Panc1 (cell line): ENCODE data around the gene TRIM15. TPM values are rescaled to one million over a fixed set of nuclear protein-coding genes. Genes with fewer than 3 reads are reported as not detected.
A peak's percentile ranks its signal among the peaks of the same experiment; 100 is the strongest.

Source experiments
- ATAC-seq: fragments of 200-7000 bp; cut with Tn5 transposase; 2 replicates; pipeline ENCODE4 v1.9.1; 2020; ENCODE audit warnings: mild to moderate bottlenecking, moderate library complexity
- BruUV-seq: library from RNA; stranded (reverse); fragments of 400-500 nt; replicated peaks from 2 replicates; lab custom pipeline; 2021; lab: Mats Ljungman, UMichigan
- CTCF ChIA-PET: fragments of 300-600 bp; sonication (Branson Sonifier 250); formaldehyde crosslinking; loops from one replicate; lab custom pipeline; 2022; ENCODE audit warnings: antibody characterized with exemption; lab: Charles Lee
- POLR2A ChIA-PET: fragments of 300-600 bp; sonication (Branson Sonifier 250); formaldehyde crosslinking; loops from one replicate; lab custom pipeline; 2022; ENCODE audit warnings: antibody characterized with exemption; lab: Charles Lee
- DNase-seq: peaks from one replicate; pipeline ENCODE4 v3.0.0-alpha.2; 2010; ENCODE audit warnings: low read depth, low spot score
- H3K27ac ChIP-seq: 2 replicates; pipeline ENCODE4 v1.5.1; 2011; ENCODE audit warnings: mild to moderate bottlenecking, low read length, inconsistent platforms
- H3K27me3 ChIP-seq: fragments of 200-500 bp; sonication (Bioruptor generic); 2 replicates; pipeline ENCODE4 v1.6.0; 2014; ENCODE audit warnings: low read length, inconsistent platforms; ENCODE audit not compliant: control insufficient read depth, insufficient read depth
- H3K36me3 ChIP-seq: fragments of 200-500 bp; sonication (Bioruptor generic); 2 replicates; pipeline ENCODE4 v1.5.1; 2014; ENCODE audit warnings: inconsistent platforms, mild to moderate bottlenecking, low read length, moderate library complexity; ENCODE audit not compliant: control insufficient read depth, insufficient read depth
- H3K4me1 ChIP-seq: 2 replicates; pipeline ENCODE4 v1.5.1; 2011; ENCODE audit warnings: inconsistent platforms, mild to moderate bottlenecking, low read length, moderate library complexity; ENCODE audit not compliant: control insufficient read depth, insufficient read depth
- H3K4me3 ChIP-seq, 2 experiments: 2 replicates each; pipeline ENCODE4 v1.5.1; 2011 to 2012; ENCODE audit warnings: low read depth in 2 of 2, low read length in 2 of 2, mild to moderate bottlenecking in 2 of 2, inconsistent platforms in 1 of 2, moderate library complexity in 1 of 2
- H3K9me3 ChIP-seq: fragments of 200-500 bp; sonication (Bioruptor generic); 2 replicates; pipeline ENCODE4 v1.5.1; 2014; ENCODE audit warnings: low read depth, mild to moderate bottlenecking, inconsistent platforms, low read length, moderate library complexity; ENCODE audit not compliant: control insufficient read depth, insufficient read depth
- POLR2AphosphoS5 ChIP-seq: IDR thresholded peaks from 2 replicates; pipeline ENCODE4 v1.6.1; 2012; ENCODE audit warnings: mild to moderate bottlenecking, low read depth, low read length, moderate library complexity
- SIN3A ChIP-seq: IDR thresholded peaks from 2 replicates; pipeline ENCODE4 v1.6.1; 2012; ENCODE audit warnings: low read depth, mild to moderate bottlenecking, low read length, moderate library complexity, borderline replicate concordance; ENCODE audit not compliant: insufficient read depth
- TCF7L2 ChIP-seq: IDR thresholded peaks from 2 replicates; pipeline ENCODE4 v1.6.1; 2011; ENCODE audit warnings: mild to moderate bottlenecking, low read depth, low read length, inconsistent platforms
- in situ Hi-C: cut with HindIII; loops from 2 replicates; pipeline ENCODE4 v1.10.0; 2016; ENCODE audit warnings: low sequenced_read_pairs, low pct_unique_long_range_greater_than_20kb
- intact Hi-C: fragments of 100-400 bp; cut with micrococcal nuclease; formaldehyde crosslinking; loops from one replicate; pipeline ENCODE4 v1.10.0; 2022; ENCODE audit not compliant: unreplicated experiment
- total RNA-seq: library from RNA; stranded (reverse); gene quantifications from one replicate; pipeline ENCODE4 v1.2.1, GENCODE V29; 2021; ENCODE audit not compliant: unreplicated experiment
- TF ChIP-seq, protein P1 (sequence below): fragments of 450-650 bp; IDR thresholded peaks from 2 replicates; pipeline ENCODE4 v1.5.1; 2017; ENCODE audit warnings: mild to moderate bottlenecking
- TF ChIP-seq, protein P2 (sequence below), 2 experiments: IDR thresholded peaks; 2 replicates each; pipeline ENCODE4 v1.6.1; 2011 to 2012; ENCODE audit warnings: low read depth in 2 of 2, control low read depth in 1 of 2, low read length in 1 of 2, mild to moderate bottlenecking in 1 of 2, moderate library complexity in 1 of 2; ENCODE audit not compliant: insufficient read depth in 1 of 2

The TRIM15 gene
- total RNA-seq, 1 experiment from 2014 or later, result 0.13 TPM

DNA sequence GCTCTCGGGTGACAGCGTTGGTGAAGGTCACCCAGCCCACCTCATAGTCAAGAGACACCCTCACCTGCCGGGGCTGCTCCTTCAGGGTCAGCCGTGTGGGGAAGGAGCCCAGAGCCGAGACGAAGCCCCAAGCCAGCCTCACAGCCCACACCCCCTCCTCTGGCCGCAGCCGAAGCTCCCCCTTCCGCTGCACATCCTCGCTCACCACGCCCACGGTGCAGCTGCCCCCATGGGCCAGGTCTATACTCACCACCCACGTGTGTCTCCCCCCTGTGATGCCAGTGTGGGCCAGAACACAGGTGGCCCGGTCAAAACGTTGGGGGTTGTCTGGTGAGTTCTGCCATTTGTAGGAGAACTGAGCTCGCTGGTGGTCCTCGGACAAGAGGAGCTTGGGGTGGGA is 9.3 kb upstream of the TRIM15 start:
- Histone ChIP-seq H3K4me3 (no peak overlapping the region), H3K27me3 (peaks cover 14% of the 10 kb centered on the region), H3K9me3 (no peaks in the 10 kb centered on the region), H3K36me3 (no peaks in the 10 kb centered on the region), H3K27ac (no peak overlapping the region), H3K4me1 (no peaks in the 10 kb centered on the region)
- POLR2A ChIA-PET, result no interaction called here
- in situ Hi-C loops, result no loop called here
- no peak for ATAC-seq
- CTCF ChIA-PET, result interaction anchor here (0.8 to 1.0 kb wide), 3 partner anchors 26 to 65 kb away, joined by 3 to 4 read pairs (median 3); no protein-coding TSS in a partner anchor
- no peak for DNase-seq
- TF ChIP-seq, protein P1, sequence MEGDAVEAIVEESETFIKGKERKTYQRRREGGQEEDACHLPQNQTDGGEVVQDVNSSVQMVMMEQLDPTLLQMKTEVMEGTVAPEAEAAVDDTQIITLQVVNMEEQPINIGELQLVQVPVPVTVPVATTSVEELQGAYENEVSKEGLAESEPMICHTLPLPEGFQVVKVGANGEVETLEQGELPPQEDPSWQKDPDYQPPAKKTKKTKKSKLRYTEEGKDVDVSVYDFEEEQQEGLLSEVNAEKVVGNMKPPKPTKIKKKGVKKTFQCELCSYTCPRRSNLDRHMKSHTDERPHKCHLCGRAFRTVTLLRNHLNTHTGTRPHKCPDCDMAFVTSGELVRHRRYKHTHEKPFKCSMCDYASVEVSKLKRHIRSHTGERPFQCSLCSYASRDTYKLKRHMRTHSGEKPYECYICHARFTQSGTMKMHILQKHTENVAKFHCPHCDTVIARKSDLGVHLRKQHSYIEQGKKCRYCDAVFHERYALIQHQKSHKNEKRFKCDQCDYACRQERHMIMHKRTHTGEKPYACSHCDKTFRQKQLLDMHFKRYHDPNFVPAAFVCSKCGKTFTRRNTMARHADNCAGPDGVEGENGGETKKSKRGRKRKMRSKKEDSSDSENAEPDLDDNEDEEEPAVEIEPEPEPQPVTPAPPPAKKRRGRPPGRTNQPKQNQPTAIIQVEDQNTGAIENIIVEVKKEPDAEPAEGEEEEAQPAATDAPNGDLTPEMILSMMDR, result no peak
- TF ChIP-seq SIN3A (no peak), TCF7L2 (no peak), POLR2AphosphoS5 (no peak)
- TF ChIP-seq, protein P2, sequence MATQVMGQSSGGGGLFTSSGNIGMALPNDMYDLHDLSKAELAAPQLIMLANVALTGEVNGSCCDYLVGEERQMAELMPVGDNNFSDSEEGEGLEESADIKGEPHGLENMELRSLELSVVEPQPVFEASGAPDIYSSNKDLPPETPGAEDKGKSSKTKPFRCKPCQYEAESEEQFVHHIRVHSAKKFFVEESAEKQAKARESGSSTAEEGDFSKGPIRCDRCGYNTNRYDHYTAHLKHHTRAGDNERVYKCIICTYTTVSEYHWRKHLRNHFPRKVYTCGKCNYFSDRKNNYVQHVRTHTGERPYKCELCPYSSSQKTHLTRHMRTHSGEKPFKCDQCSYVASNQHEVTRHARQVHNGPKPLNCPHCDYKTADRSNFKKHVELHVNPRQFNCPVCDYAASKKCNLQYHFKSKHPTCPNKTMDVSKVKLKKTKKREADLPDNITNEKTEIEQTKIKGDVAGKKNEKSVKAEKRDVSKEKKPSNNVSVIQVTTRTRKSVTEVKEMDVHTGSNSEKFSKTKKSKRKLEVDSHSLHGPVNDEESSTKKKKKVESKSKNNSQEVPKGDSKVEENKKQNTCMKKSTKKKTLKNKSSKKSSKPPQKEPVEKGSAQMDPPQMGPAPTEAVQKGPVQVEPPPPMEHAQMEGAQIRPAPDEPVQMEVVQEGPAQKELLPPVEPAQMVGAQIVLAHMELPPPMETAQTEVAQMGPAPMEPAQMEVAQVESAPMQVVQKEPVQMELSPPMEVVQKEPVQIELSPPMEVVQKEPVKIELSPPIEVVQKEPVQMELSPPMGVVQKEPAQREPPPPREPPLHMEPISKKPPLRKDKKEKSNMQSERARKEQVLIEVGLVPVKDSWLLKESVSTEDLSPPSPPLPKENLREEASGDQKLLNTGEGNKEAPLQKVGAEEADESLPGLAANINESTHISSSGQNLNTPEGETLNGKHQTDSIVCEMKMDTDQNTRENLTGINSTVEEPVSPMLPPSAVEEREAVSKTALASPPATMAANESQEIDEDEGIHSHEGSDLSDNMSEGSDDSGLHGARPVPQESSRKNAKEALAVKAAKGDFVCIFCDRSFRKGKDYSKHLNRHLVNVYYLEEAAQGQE (IDR thresholded peaks at IDR 0.05; ENCODE audit: insufficient read depth in 1 of 2, low read depth in 2 of 2, low read length in 1 of 2), result no peak
- BruUV-seq, result no TSS peak
- intact Hi-C loops, result no loop called here

DNA sequence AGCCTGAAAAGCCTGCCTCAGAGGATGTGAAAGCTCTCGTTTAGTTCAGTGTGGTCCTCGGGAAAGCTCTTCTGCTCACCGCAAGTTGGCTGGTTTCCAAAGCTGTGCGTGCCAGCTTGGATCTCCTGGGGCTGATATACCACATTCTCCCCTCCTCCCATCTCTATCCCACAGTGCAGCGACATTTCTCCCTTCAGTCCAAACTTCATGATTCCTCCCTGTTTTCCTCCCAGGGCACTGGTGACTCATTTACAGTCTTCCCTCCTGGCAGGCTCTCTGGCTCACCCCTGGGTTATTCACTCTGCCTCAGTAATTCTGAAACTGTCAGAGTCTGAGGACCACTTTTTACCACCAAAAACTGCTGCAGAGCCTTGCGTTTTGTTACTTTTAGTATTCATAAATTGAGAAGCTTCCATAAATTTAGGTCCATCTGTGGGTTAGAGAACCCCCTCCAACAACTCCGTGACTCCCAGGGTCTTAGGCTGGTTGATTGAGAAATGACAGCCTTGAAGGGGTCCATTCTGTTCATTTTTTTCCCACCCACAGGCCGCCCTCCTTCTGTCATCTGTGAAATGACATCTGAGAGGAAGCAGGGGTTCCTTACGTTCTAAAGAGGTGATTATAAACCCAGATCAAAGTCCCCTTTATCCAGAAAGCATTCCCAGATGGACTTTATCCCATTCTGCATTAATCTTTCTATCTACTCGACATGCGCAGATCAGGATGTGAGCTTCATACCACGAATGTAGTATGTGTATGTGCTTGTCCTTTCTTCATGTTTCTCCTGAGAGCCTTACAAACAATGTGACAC is 8.4 kb upstream of the TRIM15 start:
- in situ Hi-C loops (no loop called here), intact Hi-C loops (no loop called here)
- CTCF ChIA-PET, result interaction anchor here (0.8 to 1.0 kb wide), 2 partner anchors 27 to 64 kb away, joined by 3 to 4 read pairs; no protein-coding TSS in a partner anchor
- POLR2A ChIA-PET, result no interaction called here
- no peaks in the 10 kb centered on the region for H3K9me3 ChIP-seq
- DNase-seq (no peak), ATAC-seq (peak; percentile 63; the same call in 1 of the 2 replicates)
- H3K27ac ChIP-seq, result no peak overlapping the region
- BruUV-seq, result no TSS peak
- no peaks in the 10 kb centered on the region for H3K36me3 ChIP-seq
- peaks cover 14% of the 10 kb centered on the region for H3K27me3 ChIP-seq
- TF ChIP-seq, protein P1, result no peak
- TF ChIP-seq SIN3A, result no peak
- TF ChIP-seq POLR2AphosphoS5, result no peak
- TF ChIP-seq, protein P2 (IDR thresholded peaks at IDR 0.05; ENCODE audit: insufficient read depth in 1 of 2, low read depth in 2 of 2, low read length in 1 of 2), result no peak
- no peak for TF ChIP-seq TCF7L2
- H3K4me1 ChIP-seq, result no peaks in the 10 kb centered on the region
- H3K4me3 ChIP-seq, result no peak overlapping the region
